SK-N-SH (cell line): ENCODE measurements around the gene EEF2. TPM values are rescaled to one million over a fixed set of nuclear protein-coding genes. Genes with fewer than 3 reads are reported as not detected.

Source experiments
- CTCF ChIA-PET: fragments of 300-600, 350-600 bp; formaldehyde crosslinking; extraction: SDS; loops from one replicate; lab custom pipeline; 2021; lab: Yijun Ruan, JAX
- POLR2A ChIA-PET: fragments of 350-600 bp; sonication (Branson Sonifier 250); formaldehyde crosslinking; extraction: SDS; loops from one replicate; lab custom pipeline; 2020; ENCODE audit warnings: antibody characterized with exemption, inconsistent platforms; lab: Yijun Ruan, JAX
- DNase-seq: peaks from one replicate; pipeline ENCODE4 v3.0.0; 2012
- H2AFZ ChIP-seq: fragments of 200-600 bp; sonication (generic); 2 replicates; pipeline ENCODE4 v1.8.1; 2016; ENCODE audit warnings: antibody characterized with exemption, mild to moderate bottlenecking, low read depth
- H3F3A ChIP-seq: fragments of 200-600 bp; sonication (generic); replicated peaks from 2 replicates; pipeline ENCODE3; 2016; ENCODE audit warnings: antibody characterized with exemption, mild to moderate bottlenecking; ENCODE audit not compliant: insufficient read depth
- H3K27ac ChIP-seq, 2 experiments: fragments of 200-500 bp in 1 of 2; fragments of 200-600 bp in 1 of 2; sonication (Bioruptor generic) in 1 of 2; sonication (generic), shearing (Covaris generic) in 1 of 2; 2 replicates each; pipeline versions ENCODE4 v1.5.1 to v1.6.1; 2014 to 2016; ENCODE audit warnings: low read depth in 2 of 2, inconsistent platforms in 1 of 2, low read length in 1 of 2, mild to moderate bottlenecking in 1 of 2, mixed read lengths in 1 of 2
- H3K27me3 ChIP-seq: fragments of 200-600 bp; sonication (generic), shearing (Covaris generic); 2 replicates; pipeline ENCODE4 v1.6.1; 2016; ENCODE audit warnings: mixed run types; ENCODE audit not compliant: insufficient read depth
- H3K36me3 ChIP-seq, 2 experiments: fragments of 200-500 bp in 1 of 2; fragments of 200-600 bp in 1 of 2; sonication (Bioruptor generic) in 1 of 2; sonication (generic) in 1 of 2; replicated peaks in 1 of 2; 2 replicates each; pipeline versions ENCODE3 to v1.5.1; 2014 to 2016; ENCODE audit warnings: low read length in 1 of 2, mild to moderate bottlenecking in 1 of 2; ENCODE audit not compliant: insufficient read depth in 2 of 2, control insufficient read depth in 1 of 2
- H3K4me1 ChIP-seq, 2 experiments: fragments of 200-500 bp in 1 of 2; fragments of 200-600 bp in 1 of 2; sonication (Bioruptor generic) in 1 of 2; sonication (generic), shearing (Covaris generic) in 1 of 2; 2 replicates each; pipeline versions ENCODE4 v1.5.1 to v1.6.1; 2014 to 2016; ENCODE audit warnings: low read depth in 1 of 2, low read length in 1 of 2, mixed run types in 1 of 2; ENCODE audit not compliant: insufficient read depth in 2 of 2, control insufficient read depth in 1 of 2
- H3K4me2 ChIP-seq: fragments of 200-600 bp; sonication (generic), shearing (Covaris generic); 2 replicates; pipeline ENCODE4 v1.6.1; 2017; ENCODE audit warnings: mixed run types
- H3K4me3 ChIP-seq, 2 experiments: fragments of 200-500 bp in 1 of 2; fragments of 200-600 bp in 1 of 2; sonication (Bioruptor generic) in 1 of 2; sonication (generic), shearing (Covaris generic) in 1 of 2; 2 replicates each; pipeline versions ENCODE4 v1.5.1 to v1.8.1; 2014 to 2016; ENCODE audit warnings: low read depth in 2 of 2, inconsistent platforms in 1 of 2, low read length in 1 of 2, mild to moderate bottlenecking in 1 of 2, mixed read lengths in 1 of 2, moderate library complexity in 1 of 2
- H3K79me2 ChIP-seq: fragments of 200-600 bp; sonication (generic); 2 replicates; pipeline ENCODE4 v1.8.1; 2017; ENCODE audit warnings: mild to moderate bottlenecking; ENCODE audit not compliant: insufficient read depth
- H3K9ac ChIP-seq: fragments of 200-600 bp; sonication (generic); 2 replicates; pipeline ENCODE4 v1.6.1; 2017; ENCODE audit warnings: mixed run types
- H3K9me2 ChIP-seq: fragments of 200-600 bp; sonication (generic); 2 replicates; pipeline ENCODE4 v1.6.1; 2017; ENCODE audit warnings: mixed run types
- H3K9me3 ChIP-seq: fragments of 200-600 bp; sonication (generic); 2 replicates; pipeline ENCODE4 v1.6.1; 2017; ENCODE audit warnings: mixed run types, mild to moderate bottlenecking, moderate library complexity
- H4K20me1 ChIP-seq: fragments of 200-600 bp; sonication (generic); 2 replicates; pipeline ENCODE4 v1.6.1; 2017; ENCODE audit warnings: mild to moderate bottlenecking, mixed run types; ENCODE audit not compliant: insufficient read depth
- EP300 ChIP-seq, 2 experiments: IDR thresholded peaks; 2 replicates each; pipeline versions ENCODE4 v1.4.0 to v1.6.1; 2012; ENCODE audit warnings: borderline replicate concordance in 1 of 2, low read depth in 1 of 2, low read length in 1 of 2
- FOSL2 ChIP-seq: IDR thresholded peaks from 2 replicates; pipeline ENCODE4 v1.4.0; 2012; ENCODE audit warnings: low read depth, mild to moderate bottlenecking, moderate library complexity, borderline replicate concordance
- GABPA ChIP-seq: IDR thresholded peaks from 2 replicates; pipeline ENCODE4 v1.4.0; 2012; ENCODE audit warnings: low read depth, mild to moderate bottlenecking
- JUND ChIP-seq: IDR thresholded peaks from 2 replicates; pipeline ENCODE4 v1.4.0; 2012
- MXI1 ChIP-seq: IDR thresholded peaks from 2 replicates; pipeline ENCODE4 v1.6.1; 2012; ENCODE audit warnings: mild to moderate bottlenecking, low read depth, low read length, improper control_type of control experiment
- SMC3 ChIP-seq: IDR thresholded peaks from 2 replicates; pipeline ENCODE4 v1.6.1; 2012; ENCODE audit warnings: low read depth, low read length, improper control_type of control experiment
- TCF12 ChIP-seq: IDR thresholded peaks from 2 replicates; pipeline ENCODE4 v1.4.0; 2012
- TEAD4 ChIP-seq: IDR thresholded peaks from 2 replicates; pipeline ENCODE4 v1.4.0; 2012; ENCODE audit warnings: mild to moderate bottlenecking, borderline replicate concordance; ENCODE audit not compliant: insufficient read depth
- WGBS: methylation state at CpG from one replicate; pipeline ENCODE4 v1.1.6; 2017; ENCODE audit warnings: low lambda C conversion rate; 5-methylcytosine and 5-hydroxymethylcytosine counted together
- polyA plus RNA-seq, 3 experiments: library from polyadenylated mRNA; depleted of rRNA; stranded (reverse); fragments of >200 nt; gene quantifications; 2 replicates each; pipeline ENCODE4 v1.2.3, GENCODE V29; 2012
- TF ChIP-seq, protein P1 (sequence below): IDR thresholded peaks from 2 replicates; pipeline ENCODE4 v1.4.0; 2012; ENCODE audit warnings: low read depth, borderline replicate concordance
- TF ChIP-seq, protein P2 (sequence below): IDR thresholded peaks from 2 replicates; pipeline ENCODE4 v1.4.0; 2012; ENCODE audit warnings: low read depth
- TF ChIP-seq, protein P3 (sequence below): fragments of 150-350 bp; IDR thresholded peaks from 2 replicates; pipeline ENCODE4 v1.6.1; 2017; ENCODE audit warnings: antibody characterized with exemption, low read length, low read depth, borderline replicate concordance
- TF ChIP-seq, protein P4 (sequence below): IDR thresholded peaks from 2 replicates; pipeline ENCODE4 v1.6.1; 2012; ENCODE audit warnings: mild to moderate bottlenecking, low read depth, low read length, moderate library complexity

Gene EEF2
- polyA plus RNA-seq, 1 of the 3 experiments (the other 2 are of a cell fraction) = 1,553 TPM

DNA sequence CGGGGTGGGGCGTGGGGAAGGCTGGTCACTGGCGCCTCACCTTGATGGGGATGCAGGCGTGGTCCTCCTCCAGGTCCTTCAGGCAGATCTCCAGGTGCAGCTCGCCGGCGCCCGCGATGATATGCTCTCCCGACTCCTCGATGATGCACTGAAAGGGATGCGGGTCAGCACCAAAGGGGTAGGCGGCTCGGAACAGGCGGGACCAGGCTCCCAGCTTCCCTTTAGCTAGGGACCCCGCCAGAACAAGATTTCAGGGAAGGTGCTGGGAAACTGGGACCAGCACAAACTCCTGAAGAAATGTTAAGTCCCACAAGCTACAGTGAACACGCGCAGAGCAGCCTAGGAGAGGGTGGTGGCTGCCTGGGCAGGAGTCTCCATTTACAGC, 6.0 kb downstream of the EEF2 start:
- TF ChIP-seq, protein P1, sequence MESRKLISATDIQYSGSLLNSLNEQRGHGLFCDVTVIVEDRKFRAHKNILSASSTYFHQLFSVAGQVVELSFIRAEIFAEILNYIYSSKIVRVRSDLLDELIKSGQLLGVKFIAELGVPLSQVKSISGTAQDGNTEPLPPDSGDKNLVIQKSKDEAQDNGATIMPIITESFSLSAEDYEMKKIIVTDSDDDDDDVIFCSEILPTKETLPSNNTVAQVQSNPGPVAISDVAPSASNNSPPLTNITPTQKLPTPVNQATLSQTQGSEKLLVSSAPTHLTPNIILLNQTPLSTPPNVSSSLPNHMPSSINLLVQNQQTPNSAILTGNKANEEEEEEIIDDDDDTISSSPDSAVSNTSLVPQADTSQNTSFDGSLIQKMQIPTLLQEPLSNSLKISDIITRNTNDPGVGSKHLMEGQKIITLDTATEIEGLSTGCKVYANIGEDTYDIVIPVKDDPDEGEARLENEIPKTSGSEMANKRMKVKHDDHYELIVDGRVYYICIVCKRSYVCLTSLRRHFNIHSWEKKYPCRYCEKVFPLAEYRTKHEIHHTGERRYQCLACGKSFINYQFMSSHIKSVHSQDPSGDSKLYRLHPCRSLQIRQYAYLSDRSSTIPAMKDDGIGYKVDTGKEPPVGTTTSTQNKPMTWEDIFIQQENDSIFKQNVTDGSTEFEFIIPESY = no peak
- TF ChIP-seq TEAD4 (no peak), EP300 (IDR thresholded peaks at IDR 0.05; ENCODE audit: borderline replicate concordance in 1 of 2, low read depth in 1 of 2, low read length in 1 of 2) (no peak), SMC3 (no peak), GABPA (no peak), TCF12 (no peak), MXI1 (no peak), JUND (no peak), FOSL2 (no peak)
- TF ChIP-seq, protein P2, sequence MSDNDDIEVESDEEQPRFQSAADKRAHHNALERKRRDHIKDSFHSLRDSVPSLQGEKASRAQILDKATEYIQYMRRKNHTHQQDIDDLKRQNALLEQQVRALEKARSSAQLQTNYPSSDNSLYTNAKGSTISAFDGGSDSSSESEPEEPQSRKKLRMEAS = no peak
- TF ChIP-seq, protein P3, sequence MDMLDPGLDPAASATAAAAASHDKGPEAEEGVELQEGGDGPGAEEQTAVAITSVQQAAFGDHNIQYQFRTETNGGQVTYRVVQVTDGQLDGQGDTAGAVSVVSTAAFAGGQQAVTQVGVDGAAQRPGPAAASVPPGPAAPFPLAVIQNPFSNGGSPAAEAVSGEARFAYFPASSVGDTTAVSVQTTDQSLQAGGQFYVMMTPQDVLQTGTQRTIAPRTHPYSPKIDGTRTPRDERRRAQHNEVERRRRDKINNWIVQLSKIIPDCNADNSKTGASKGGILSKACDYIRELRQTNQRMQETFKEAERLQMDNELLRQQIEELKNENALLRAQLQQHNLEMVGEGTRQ = no peak
- TF ChIP-seq, protein P4, sequence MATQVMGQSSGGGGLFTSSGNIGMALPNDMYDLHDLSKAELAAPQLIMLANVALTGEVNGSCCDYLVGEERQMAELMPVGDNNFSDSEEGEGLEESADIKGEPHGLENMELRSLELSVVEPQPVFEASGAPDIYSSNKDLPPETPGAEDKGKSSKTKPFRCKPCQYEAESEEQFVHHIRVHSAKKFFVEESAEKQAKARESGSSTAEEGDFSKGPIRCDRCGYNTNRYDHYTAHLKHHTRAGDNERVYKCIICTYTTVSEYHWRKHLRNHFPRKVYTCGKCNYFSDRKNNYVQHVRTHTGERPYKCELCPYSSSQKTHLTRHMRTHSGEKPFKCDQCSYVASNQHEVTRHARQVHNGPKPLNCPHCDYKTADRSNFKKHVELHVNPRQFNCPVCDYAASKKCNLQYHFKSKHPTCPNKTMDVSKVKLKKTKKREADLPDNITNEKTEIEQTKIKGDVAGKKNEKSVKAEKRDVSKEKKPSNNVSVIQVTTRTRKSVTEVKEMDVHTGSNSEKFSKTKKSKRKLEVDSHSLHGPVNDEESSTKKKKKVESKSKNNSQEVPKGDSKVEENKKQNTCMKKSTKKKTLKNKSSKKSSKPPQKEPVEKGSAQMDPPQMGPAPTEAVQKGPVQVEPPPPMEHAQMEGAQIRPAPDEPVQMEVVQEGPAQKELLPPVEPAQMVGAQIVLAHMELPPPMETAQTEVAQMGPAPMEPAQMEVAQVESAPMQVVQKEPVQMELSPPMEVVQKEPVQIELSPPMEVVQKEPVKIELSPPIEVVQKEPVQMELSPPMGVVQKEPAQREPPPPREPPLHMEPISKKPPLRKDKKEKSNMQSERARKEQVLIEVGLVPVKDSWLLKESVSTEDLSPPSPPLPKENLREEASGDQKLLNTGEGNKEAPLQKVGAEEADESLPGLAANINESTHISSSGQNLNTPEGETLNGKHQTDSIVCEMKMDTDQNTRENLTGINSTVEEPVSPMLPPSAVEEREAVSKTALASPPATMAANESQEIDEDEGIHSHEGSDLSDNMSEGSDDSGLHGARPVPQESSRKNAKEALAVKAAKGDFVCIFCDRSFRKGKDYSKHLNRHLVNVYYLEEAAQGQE = no peak
- no CpG with 5 or more reads among the region's 18 CpGs for WGBS
- no peaks in the 10 kb centered on the region for H3K9me2 ChIP-seq
- no peak overlapping the region for H3K9ac ChIP-seq
- peak; percentile 11 for DNase-seq
- no peak overlapping the region for H3K4me3 ChIP-seq
- ChIA-PET POLR2A (interaction anchor here (0.8 to 0.9 kb wide), 2 partner anchors 8 to 20 kb away, joined by 4 to 5 read pairs; no protein-coding TSS in a partner anchor), CTCF (interaction anchor here (1.2 to 3.6 kb wide), 2 partner anchors 9 to 10 kb away, joined by 3 to 15 read pairs; no protein-coding TSS in a partner anchor)
- peaks cover 71% of the 10 kb centered on the region for H3K79me2 ChIP-seq
- no peaks in the 10 kb centered on the region for H3K27me3 ChIP-seq
- H4K20me1 ChIP-seq = peaks cover 94% of the 10 kb centered on the region
- H3K36me3 ChIP-seq = peaks cover 84 to 87% of the 10 kb centered on the region in 2 experiments
- H3K9me3 ChIP-seq = no peaks in the 10 kb centered on the region
- H3F3A ChIP-seq = peaks cover 71% of the 10 kb centered on the region
- H3K4me2 ChIP-seq = no peak overlapping the region
- peaks cover 15 to 23% of the 10 kb centered on the region in 2 experiments; a peak in 3 of 4 replicates for H3K4me1 ChIP-seq
- no peak overlapping the region for H3K27ac ChIP-seq
- no peak overlapping the region for H2AFZ ChIP-seq
